ENCODE data around the gene CHCHD3.

GRCh38 chr7:132799081-132799413 is 282.8 kb downstream of the CHCHD3 start:
- TF ChIP-seq CTCF (IDR thresholded peaks at IDR 0.05) (no peak), POLR2A (IDR thresholded peaks at IDR 0.05) (no peak)

All from right lobe of liver (tissue), 4 donors.